Measurements from ENCODE around the gene IGFL2.

DNA sequence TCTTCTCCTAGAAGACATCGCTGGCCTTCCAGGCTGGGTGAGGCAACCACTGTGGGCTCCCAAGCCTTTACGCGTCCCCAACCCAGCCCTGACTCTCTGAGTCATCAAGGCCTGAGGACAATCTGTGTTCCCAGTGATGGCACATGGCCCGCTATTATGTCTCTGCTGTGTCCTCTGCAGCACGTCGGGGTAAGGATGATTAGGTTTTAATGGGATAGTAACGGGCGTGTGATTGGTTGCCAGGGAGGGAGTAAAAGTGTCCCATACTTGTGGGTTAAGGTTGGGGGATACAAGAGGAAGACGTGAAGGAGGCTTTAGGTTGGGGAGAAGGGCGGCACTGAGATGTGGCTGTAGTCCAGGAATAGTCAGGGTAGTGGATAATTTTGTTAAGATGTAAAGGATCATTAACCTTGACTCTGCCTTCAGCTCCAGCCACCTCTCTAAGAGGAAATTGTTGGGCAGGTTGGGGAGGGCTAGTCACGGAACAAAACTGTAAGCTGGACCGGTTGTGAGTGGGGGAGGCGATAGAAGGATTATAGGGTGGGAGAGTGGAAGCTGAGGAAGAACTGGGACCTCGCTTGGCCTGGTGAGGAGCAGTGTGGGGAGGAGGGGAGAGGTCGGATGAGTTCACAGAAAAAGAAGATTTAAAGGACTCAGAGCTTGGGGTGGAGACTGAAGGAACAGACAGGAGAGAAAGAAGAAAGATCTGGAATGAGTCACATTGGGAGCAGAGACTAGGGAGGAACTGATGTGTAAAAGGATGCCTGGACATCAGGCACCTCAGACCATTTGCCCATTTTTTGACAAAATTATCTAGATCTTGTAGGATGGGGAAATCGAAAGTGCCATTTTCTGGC lies 53.6 kb downstream of the IGFL2 start:
- TF ChIP-seq, protein P1, sequence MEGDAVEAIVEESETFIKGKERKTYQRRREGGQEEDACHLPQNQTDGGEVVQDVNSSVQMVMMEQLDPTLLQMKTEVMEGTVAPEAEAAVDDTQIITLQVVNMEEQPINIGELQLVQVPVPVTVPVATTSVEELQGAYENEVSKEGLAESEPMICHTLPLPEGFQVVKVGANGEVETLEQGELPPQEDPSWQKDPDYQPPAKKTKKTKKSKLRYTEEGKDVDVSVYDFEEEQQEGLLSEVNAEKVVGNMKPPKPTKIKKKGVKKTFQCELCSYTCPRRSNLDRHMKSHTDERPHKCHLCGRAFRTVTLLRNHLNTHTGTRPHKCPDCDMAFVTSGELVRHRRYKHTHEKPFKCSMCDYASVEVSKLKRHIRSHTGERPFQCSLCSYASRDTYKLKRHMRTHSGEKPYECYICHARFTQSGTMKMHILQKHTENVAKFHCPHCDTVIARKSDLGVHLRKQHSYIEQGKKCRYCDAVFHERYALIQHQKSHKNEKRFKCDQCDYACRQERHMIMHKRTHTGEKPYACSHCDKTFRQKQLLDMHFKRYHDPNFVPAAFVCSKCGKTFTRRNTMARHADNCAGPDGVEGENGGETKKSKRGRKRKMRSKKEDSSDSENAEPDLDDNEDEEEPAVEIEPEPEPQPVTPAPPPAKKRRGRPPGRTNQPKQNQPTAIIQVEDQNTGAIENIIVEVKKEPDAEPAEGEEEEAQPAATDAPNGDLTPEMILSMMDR (IDR thresholded peaks at IDR 0.05; ENCODE audit: low read depth, low read length, missing input control), result no peak
- TF ChIP-seq, protein P2, sequence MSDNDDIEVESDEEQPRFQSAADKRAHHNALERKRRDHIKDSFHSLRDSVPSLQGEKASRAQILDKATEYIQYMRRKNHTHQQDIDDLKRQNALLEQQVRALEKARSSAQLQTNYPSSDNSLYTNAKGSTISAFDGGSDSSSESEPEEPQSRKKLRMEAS (IDR thresholded peaks at IDR 0.05), result no peak
- TF ChIP-seq RAD21 (IDR thresholded peaks at IDR 0.05) (no peak), TAF1 (conservative IDR thresholded peaks at IDR 0.05) (no peak), EGR1 (IDR thresholded peaks at IDR 0.05; ENCODE audit: low read depth in 2 of 2) (no peak), ATF3 (IDR thresholded peaks at IDR 0.05) (no peak), RXRA (IDR thresholded peaks at IDR 0.05) (no peak), REST (IDR thresholded peaks at IDR 0.05) (no peak), GABPA (IDR thresholded peaks at IDR 0.05 in 1 of 2, conservative IDR thresholded peaks at IDR 0.05 in 1 of 2) (no peak), HNF4A (conservative IDR thresholded peaks at IDR 0.05) (no peak)
